HEK293T (cell line): ENCODE measurements around the gene CIC.

Experiments used
- CTCF ChIA-PET: fragments of 350-600 bp; formaldehyde crosslinking; extraction: SDS; loops from one replicate; lab custom pipeline; 2021; ENCODE audit warnings: antibody characterized with exemption, inconsistent platforms; lab: Yijun Ruan, JAX
- POLR2A ChIA-PET: fragments of 350-600 bp; formaldehyde crosslinking; extraction: SDS; loops from one replicate; lab custom pipeline; 2020; ENCODE audit warnings: antibody characterized with exemption, inconsistent platforms; lab: Yijun Ruan, JAX
- DNase-seq: peaks from one replicate; pipeline ENCODE4 v3.0.0; 2012; ENCODE audit warnings: mixed read lengths; ENCODE audit errors: extremely low spot score
- ARNT ChIP-seq: fragments of 450-650 bp; IDR thresholded peaks from 2 replicates; pipeline ENCODE4 v1.6.1; 2017; ENCODE audit warnings: mild to moderate bottlenecking
- BHLHE40 ChIP-seq: fragments of 450-650 bp; IDR thresholded peaks from 2 replicates; pipeline ENCODE4 v1.6.1; 2016; ENCODE audit warnings: mild to moderate bottlenecking, moderate library complexity, borderline replicate concordance
- CTBP1 ChIP-seq: fragments of 450-650 bp; IDR thresholded peaks from 2 replicates; pipeline ENCODE4 v1.6.1; 2016; ENCODE audit warnings: borderline replicate concordance
- ELF4 ChIP-seq: fragments of 450-650 bp; IDR thresholded peaks from 2 replicates; pipeline ENCODE4 v1.6.1; 2017; ENCODE audit warnings: antibody characterized with exemption
- FOXA1 ChIP-seq: fragments of 450-650 bp; IDR thresholded peaks from 2 replicates; pipeline ENCODE4 v1.6.1; 2016; ENCODE audit warnings: mild to moderate bottlenecking
- FOXK2 ChIP-seq: fragments of 450-650 bp; IDR thresholded peaks from 2 replicates; pipeline ENCODE4 v1.6.1; 2016; ENCODE audit warnings: mild to moderate bottlenecking
- FOXM1 ChIP-seq: fragments of 450-650 bp; IDR thresholded peaks from 2 replicates; pipeline ENCODE4 v1.6.1; 2017; ENCODE audit warnings: mild to moderate bottlenecking, borderline replicate concordance
- HDGF ChIP-seq: fragments of 450-650 bp; IDR thresholded peaks from 2 replicates; pipeline ENCODE4 v1.6.1; 2017; ENCODE audit warnings: antibody characterized with exemption, borderline replicate concordance
- L3MBTL2 ChIP-seq: fragments of 450-650 bp; conservative IDR thresholded peaks from 2 replicates; pipeline ENCODE4 v1.6.1; 2016; ENCODE audit warnings: mild to moderate bottlenecking
- LEF1 ChIP-seq: fragments of 450-650 bp; IDR thresholded peaks from 2 replicates; pipeline ENCODE4 v1.6.1; 2017; ENCODE audit warnings: mild to moderate bottlenecking, borderline replicate concordance
- NFRKB ChIP-seq: fragments of 450-650 bp; IDR thresholded peaks from 2 replicates; pipeline ENCODE4 v1.6.1; 2016; ENCODE audit warnings: mild to moderate bottlenecking, moderate library complexity
- PKNOX1 ChIP-seq: fragments of 450-650 bp; IDR thresholded peaks from 2 replicates; pipeline ENCODE4 v1.6.1; 2016
- SP1 ChIP-seq: fragments of 450-650 bp; IDR thresholded peaks from 2 replicates; pipeline ENCODE4 v1.6.1; 2017
- SUZ12 ChIP-seq: fragments of 450-650 bp; IDR thresholded peaks from 2 replicates; pipeline ENCODE4 v1.6.1; 2016; ENCODE audit warnings: mild to moderate bottlenecking
- TARDBP ChIP-seq: fragments of 450-650 bp; IDR thresholded peaks from 2 replicates; pipeline ENCODE4 v1.6.1; 2016
- ZNF384 ChIP-seq: fragments of 450-650 bp; IDR thresholded peaks from 2 replicates; pipeline ENCODE4 v1.6.1; 2016

The CIC gene

DNA sequence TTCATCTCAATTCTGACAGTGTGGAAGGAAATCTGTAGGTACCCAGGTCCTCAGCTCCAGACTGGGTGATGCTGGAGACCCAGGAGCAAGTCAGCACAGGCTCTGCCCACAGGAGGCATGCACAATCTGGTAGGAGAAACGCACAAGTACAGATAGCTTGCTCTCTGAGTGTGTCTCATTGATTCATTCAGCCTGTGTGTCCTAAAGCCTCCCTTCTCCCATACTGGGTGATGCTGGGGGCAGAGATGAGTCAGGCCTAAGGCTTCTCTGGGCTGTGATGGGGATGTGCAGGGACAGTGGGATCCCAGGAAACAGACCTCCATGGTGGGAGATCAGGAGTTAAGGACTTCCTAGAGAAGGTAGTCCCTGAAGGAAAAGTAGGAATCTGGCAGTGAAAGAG is 42.2 kb upstream of the CIC start:
- ChIA-PET CTCF (no interaction called here), POLR2A (interaction anchor here (0.9 to 3.4 kb wide), 3 partner anchors 8 to 15 kb away, joined by 5 to 19 read pairs (median 5); partner anchors contain the start of gene GSK3A)
- no peak for DNase-seq
- TF ChIP-seq SP1 (no peak), ARNT (no peak), FOXA1 (no peak), ELF4 (no peak), SUZ12 (no peak)

DNA sequence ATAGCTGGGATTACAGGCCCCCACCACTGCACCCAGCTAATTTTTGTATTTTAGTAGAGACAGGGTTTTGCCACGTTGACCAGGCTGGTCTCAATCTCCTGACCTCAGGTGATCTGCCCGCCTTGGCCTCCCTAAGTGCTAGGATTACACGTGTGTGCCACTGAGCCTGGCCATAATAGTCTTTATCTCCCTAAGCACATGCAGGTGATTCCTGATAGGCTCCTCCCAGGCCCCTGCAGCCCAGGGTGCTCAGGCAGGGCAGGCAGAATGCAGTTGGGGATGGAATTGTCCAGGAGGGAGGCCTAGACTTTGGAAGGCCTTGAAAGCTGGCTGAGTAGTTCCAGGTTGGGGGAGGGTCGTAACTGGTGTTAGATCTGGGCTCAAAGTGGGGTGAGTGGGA is 40.4 kb upstream of the CIC start:
- POLR2A ChIA-PET = interaction anchor here (3.4 kb wide), 1 partner anchor 13 kb away, joined by 19 read pairs; the partner anchor contains the start of gene GSK3A
- CTCF ChIA-PET = no interaction called here
- TF ChIP-seq SUZ12 (no peak), TARDBP (no peak), BHLHE40 (no peak), CTBP1 (no peak), ARNT (no peak), NFRKB (no peak), SP1 (no peak), ZNF384 (no peak), ELF4 (no peak), FOXK2 (no peak), LEF1 (no peak), HDGF (no peak), L3MBTL2 (no peak), PKNOX1 (no peak), FOXA1 (no peak), FOXM1 (no peak)

GRCh38 chr19:42229301-42229854 is 39.7 kb upstream of the CIC start:
- no peak for TF ChIP-seq HDGF
- DNase-seq = no peak
- POLR2A ChIA-PET = interaction anchor here (1.0 kb wide), 3 partner anchors 14 to 195 kb away, joined by 3 to 6 read pairs (median 3); partner anchors contain the start of gene GSK3A
- CTCF ChIA-PET = no interaction called here

More for the DNA sequence above, 40.4 kb upstream of the CIC start:
- DNase-seq = no peak

DNA sequence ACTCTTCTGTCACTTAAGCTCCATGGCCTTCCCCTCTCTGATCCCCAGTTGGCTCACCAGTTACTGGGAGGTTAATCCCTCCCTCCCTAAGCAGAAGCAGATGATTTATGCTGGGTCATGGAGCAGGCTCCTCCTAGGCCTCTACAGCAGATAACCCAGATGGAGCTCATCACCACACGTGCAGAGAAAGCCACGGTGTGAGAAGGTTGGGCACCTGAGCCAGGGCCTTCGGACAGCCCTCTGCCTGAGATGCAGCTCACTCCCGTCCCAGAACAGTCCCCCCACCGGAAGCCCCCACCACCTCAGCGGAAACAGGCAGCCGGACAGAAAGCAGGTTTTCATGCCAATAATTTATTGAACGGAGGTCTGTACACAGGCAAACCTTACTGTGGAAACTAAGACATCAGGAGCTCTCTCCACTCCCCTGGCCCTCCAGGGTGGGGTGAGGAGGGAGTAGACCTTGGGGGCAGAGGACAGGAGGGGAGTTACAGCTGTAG is 39.1 kb upstream of the CIC start:
- ChIA-PET CTCF (no interaction called here), POLR2A (interaction anchor here (1.0 to 1.1 kb wide), 4 partner anchors 10 to 195 kb away, joined by 3 to 6 read pairs (median 4); partner anchors contain the start of gene GSK3A)
- DNase-seq = no peak
- no peak for TF ChIP-seq NFRKB
- TF ChIP-seq FOXM1 = no peak
- TF ChIP-seq L3MBTL2 = no peak
- TF ChIP-seq TARDBP = no peak
- TF ChIP-seq FOXK2 = no peak

GRCh38 chr19:42230571-42230970 is 38.5 kb upstream of the CIC start:
- DNase-seq = no peak
- ChIA-PET POLR2A (interaction anchor here (1.0 to 1.1 kb wide), 2 partner anchors 9 to 166 kb away, joined by 3 to 5 read pairs; no protein-coding TSS in a partner anchor), CTCF (no interaction called here)
- no peak for TF ChIP-seq HDGF

- TF ChIP-seq NFRKB (no peak), TARDBP (no peak), ARNT (no peak), PKNOX1 (no peak), SP1 (no peak)
- DNase-seq = no peak
- POLR2A ChIA-PET = interaction anchor here (1.9 to 5.2 kb wide), 3 partner anchors 10 to 12 kb away, joined by 5 to 30 read pairs (median 18); partner anchors contain the start of genes GSK3A and ZNF526
- CTCF ChIA-PET = interaction anchor here (1.1 kb wide), 1 partner anchor 118 kb away, joined by 3 read pairs; no protein-coding TSS in a partner anchor
These were observed 36.6 kb upstream of the CIC start for GRCh38 chr19:42232435-42232834.

- DNase-seq = no peak
- POLR2A ChIA-PET = interaction anchor here (1.0 to 5.2 kb wide), 4 partner anchors 8 to 12 kb away, joined by 3 to 30 read pairs (median 12); partner anchors contain the start of genes GSK3A and ZNF526
- TF ChIP-seq PKNOX1 (no peak), SUZ12 (no peak), FOXA1 (no peak)
- CTCF ChIA-PET = interaction anchor here (1.1 kb wide), 1 partner anchor 119 kb away, joined by 3 read pairs; no protein-coding TSS in a partner anchor
These were observed 35.9 kb upstream of the CIC start for GRCh38 chr19:42233106-42233505.
